Inflammatory macrophage treated with lipopolysaccharide for 1 hour (primary cell): ENCODE data around the gene MYO16.

Experiments used
- DNase-seq, 2 donors: peaks; one replicate each; pipeline ENCODE4 v3.0.0-alpha.2; 2020 to 2022

MYO16 gene

GRCh38 chr13:108667205-108667604 lies 37.8 kb downstream of the MYO16 start:
- DNase-seq: no peak

GRCh38 chr13:108669381-108669780 lies 40.0 kb downstream of the MYO16 start:
- no peak for DNase-seq

- no peak for DNase-seq
Observed at GRCh38 chr13:108674346-108674745, 44.9 kb downstream of the MYO16 start.

- no peak for DNase-seq
Observed at GRCh38 chr13:108674771-108675170, 45.4 kb downstream of the MYO16 start.

DNA sequence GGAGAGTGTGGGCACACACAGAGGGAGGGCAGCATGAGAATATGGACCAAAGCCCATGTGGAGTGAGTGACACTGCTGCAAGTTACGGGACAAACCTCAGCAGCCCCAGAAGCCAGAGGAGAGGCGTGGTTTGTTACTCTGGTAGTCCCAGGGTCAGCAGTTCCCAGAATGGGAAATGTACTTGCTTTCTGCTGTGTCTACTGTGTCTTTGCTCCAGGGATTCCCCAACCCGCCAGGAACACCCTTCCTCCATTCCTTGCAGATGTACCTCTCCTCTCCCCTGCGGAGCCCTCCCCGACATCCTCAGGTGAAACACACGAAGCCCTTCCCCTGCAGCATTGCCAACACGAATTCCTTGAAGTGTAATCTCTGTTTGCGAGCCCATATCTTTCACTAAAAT lies 47.2 kb downstream of the MYO16 start:
- no peak for DNase-seq

DNA sequence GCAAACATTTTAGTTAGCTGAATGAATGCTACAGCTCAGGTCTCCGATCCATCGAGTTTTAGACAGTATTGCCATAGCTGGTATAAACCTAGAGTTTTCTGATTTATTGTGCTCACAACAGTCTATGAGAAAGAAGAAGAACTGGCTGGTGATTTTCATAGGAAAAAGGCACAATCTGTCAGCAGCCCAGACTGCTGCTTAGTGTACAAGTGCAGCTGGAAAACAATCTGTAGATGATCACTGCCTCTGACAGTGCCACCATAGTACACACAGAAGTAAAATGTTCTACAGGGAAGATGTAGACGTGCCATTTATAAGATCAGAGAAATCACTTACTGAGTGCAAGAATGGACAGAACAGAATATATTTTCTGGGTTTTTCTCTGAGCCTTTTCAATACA lies 48.4 kb downstream of the MYO16 start:
- no peak for DNase-seq

DNA sequence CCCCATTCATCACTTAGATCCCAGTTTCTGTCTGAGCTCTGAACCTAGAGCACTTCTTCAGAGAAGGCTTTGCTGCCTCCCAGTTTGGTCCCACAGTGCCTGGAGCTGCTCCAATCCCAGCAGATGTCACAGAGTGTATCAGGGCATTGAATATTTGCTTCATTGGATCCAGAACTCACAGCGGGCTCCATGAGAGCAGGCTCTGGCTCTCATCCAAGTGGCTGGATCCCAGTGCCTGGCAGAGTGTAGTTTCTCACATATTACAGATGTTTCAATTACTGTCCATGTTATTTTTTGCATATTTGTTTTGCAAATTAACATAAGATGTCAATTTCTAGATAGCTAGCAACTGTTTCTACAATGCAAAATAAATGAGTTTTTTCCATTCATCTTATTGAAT lies 50.6 kb downstream of the MYO16 start:
- DNase-seq: no peak

- no peak for DNase-seq
Observed at GRCh38 chr13:108681986-108682575, 52.7 kb downstream of the MYO16 start.

GRCh38 chr13:108682714-108683113 lies 53.3 kb downstream of the MYO16 start:
- no peak for DNase-seq

DNA sequence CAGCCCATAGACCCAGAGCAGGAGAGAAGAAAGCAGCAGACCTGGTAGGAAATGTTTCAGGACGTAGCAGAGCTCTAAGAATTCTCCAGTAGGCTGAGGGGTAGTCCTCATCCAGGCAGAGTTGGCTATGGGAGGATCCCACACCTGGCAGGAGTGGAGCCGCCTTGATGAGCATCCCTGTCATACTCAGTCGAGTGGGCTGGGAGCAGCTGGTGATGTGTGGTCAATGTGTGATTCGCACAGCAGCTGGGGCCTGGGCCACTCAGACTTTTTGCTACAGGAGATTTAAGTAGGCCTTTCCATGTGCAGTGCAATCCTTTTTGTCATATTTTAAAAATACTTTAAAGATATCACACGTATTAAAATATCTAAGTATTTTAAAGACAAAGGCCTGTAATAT lies 56.6 kb downstream of the MYO16 start:
- DNase-seq: no peak

DNA sequence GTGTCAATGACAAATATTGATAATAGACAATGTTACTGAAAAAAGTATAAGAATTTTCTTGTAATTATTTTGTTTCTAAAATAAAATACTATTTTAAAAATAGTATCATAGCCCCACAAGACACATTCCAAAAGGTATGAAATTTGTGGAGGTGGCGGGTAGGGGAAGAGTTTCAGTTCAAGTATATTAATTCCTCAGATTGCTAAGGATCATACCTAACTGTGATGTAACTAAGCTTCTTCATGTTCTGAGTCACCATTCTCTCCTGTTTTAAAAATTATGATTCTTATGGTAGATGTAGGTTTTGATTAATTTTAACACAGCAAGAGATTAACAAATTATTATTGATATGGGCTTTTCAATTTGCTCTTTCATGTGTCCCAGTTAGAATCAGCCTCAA lies 61.3 kb downstream of the MYO16 start:
- no peak for DNase-seq

- DNase-seq: no peak
Observed at GRCh38 chr13:108700422-108701170, 71.2 kb downstream of the MYO16 start.

DNA sequence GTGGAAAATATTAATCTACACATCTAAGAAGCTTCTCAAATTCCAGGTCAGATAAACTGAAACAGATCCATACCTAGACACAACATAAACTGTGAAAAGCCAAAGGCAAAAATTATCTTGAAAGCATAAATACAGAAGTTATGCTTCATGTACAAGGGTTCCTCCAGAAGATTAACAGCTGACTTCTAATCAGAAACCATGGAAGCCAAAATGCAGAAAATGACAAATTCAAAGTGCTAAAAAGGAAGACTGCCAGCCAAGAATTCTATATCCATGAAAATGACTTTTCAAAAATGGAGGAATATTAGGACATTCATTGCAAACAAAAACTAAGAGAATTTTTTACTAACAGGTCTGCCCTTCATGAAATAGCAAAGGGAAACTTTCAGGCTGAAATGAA lies 72.8 kb downstream of the MYO16 start:
- no peak for DNase-seq

GRCh38 chr13:108705031-108705430 lies 75.6 kb downstream of the MYO16 start:
- DNase-seq: no peak

GRCh38 chr13:108707584-108707983 lies 78.2 kb downstream of the MYO16 start:
- no peak for DNase-seq

GRCh38 chr13:108708921-108709320 lies 79.5 kb downstream of the MYO16 start:
- no peak for DNase-seq

DNA sequence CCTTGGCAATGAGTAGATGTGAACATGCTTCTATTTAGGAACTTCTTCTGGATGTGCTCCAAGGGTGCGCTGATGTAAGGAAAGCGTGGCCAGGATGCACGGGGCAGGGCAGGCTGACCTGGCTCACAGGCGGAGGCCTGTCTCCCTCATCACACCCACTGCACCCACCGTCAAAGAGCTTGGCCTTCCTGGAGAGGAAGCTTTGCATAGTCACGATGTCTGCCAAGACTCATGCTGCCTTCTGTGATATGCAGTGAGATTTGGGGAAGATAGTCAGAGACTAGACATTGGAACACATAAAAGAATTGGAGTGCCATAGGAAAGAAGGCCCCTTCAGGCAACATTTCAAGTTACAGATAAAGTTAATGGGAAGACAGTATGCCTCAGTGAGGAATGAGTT lies 82.0 kb downstream of the MYO16 start:
- DNase-seq: no peak

GRCh38 chr13:108725471-108725870 lies 96.1 kb downstream of the MYO16 start:
- DNase-seq: no peak

GRCh38 chr13:108728370-108728769 lies 99.0 kb downstream of the MYO16 start:
- no peak for DNase-seq

DNA sequence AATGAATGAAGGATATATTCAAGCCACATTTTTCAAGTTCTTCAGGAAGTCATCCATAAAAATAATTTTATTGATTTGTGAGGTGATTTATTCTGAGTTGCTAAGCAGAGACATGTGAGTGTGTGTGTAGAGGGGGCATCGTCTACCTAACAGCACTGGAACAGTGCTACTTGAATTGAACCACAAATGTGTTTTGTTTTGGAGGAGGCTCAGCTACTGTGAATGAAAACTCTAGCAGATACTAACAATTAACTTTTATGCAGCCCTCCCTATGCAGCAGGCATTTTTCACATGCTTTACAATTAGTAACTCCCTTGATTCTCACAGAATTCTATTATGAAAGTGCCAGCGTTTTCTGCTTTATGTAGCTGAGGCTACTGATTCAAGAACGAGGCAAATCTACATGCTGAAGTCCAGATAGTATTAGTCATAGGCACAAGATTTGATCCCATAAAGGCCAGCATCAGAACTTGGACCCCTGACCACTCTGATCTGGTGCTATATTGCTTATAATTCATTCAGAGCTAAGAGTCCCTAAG lies 103.7 kb downstream of the MYO16 start:
- DNase-seq: no peak

GRCh38 chr13:108734676-108735075 lies 105.3 kb downstream of the MYO16 start:
- DNase-seq: no peak

- DNase-seq: no peak
Observed at GRCh38 chr13:108741930-108742329, 112.5 kb downstream of the MYO16 start.

GRCh38 chr13:108742701-108743451 lies 113.5 kb downstream of the MYO16 start:
- DNase-seq: no peak

- no peak for DNase-seq
Observed at GRCh38 chr13:108743522-108743921, 114.1 kb downstream of the MYO16 start.
